DND-41 (cell line): Measurements from ENCODE around the gene PPEF1.

Experiments
- CTCF ChIP-seq: IDR thresholded peaks from 2 replicates; pipeline ENCODE4 v1.5.1; 2012; ENCODE audit warnings: borderline replicate concordance, low read length, moderate library complexity, mild to moderate bottlenecking; ENCODE audit not compliant: poor library complexity, severe bottlenecking; ENCODE audit errors: extremely low read depth
- EZH2 ChIP-seq: IDR thresholded peaks from 3 replicates; pipeline ENCODE4 v1.6.1; 2012; ENCODE audit warnings: borderline replicate concordance, low read depth, mild to moderate bottlenecking, moderate library complexity, low read length, inconsistent platforms; ENCODE audit not compliant: severe bottlenecking

GRCh38 chrX:18725310-18725943, 18.0 kb downstream of the PPEF1 start:
- no peak for TF ChIP-seq CTCF
- TF ChIP-seq EZH2: no peak
